ENCODE data around the gene KIAA0513. TPM values are rescaled to one million over a fixed set of nuclear protein-coding genes. Genes with fewer than 3 reads are reported as not detected.

Gene KIAA0513
- total RNA-seq, 2 experiments from 2014 or later: 15.7 to 15.9 TPM

DNA sequence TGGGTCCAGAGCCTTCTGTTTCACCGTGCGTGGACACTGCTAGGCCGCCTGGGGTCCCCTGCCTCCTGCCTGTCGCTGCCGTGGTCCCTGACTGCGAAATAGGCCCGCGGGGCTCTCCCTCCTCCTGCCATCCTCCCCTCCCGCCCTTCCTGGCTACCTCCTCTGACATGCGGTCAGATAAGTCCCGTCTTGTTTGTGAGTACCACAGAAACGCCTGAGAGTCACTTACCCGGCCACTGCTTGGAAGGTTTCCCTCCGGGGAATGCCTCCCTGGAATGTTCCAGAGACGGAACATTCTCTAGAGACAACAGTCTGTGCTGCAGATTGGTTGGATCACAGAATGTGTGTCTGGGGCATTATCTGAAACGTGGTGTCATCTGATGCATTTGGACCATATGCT is 61.9 kb downstream of the KIAA0513 start:
- CTCF ChIA-PET: no interaction called here
- no peaks in the 10 kb centered on the region for H3K27me3 Mint-ChIP-seq
- DNase-seq: no peak
- peaks cover 3% of the 10 kb centered on the region for H3K36me3 Mint-ChIP-seq
- POLR2A ChIA-PET: no interaction called here
- H3K9me3 Mint-ChIP-seq: no peaks in the 10 kb centered on the region
- intact Hi-C loops (cut with micrococcal nuclease): no loop called here
- H3K4me3 Mint-ChIP-seq: no peak overlapping the region
- peaks cover 10% of the 10 kb centered on the region for H3K4me1 Mint-ChIP-seq (ENCODE audit: low read depth)
- H3K27ac Mint-ChIP-seq: no peak overlapping the region

DNA sequence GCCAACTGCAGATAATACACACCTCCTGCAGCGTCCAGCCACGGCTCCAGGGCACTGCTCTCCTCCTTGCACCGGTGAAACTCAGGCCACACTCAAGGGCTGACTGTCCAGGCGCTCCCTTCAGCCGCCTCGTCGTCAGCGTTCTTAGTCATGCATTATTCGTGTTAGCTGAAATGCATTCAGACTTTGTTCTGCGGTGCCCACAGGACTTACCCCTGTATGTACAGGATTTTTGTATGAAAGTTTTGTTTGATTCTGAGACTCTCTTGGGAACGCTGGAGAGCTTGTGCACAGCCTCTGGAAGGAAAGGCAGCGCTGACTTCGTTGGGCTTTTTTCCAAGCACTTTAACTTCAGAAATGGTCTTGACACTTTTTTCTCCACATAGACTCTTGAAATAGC is 62.6 kb downstream of the KIAA0513 start:
- CTCF ChIA-PET: no interaction called here
- DNase-seq: no peak
- H3K9me3 Mint-ChIP-seq: no peaks in the 10 kb centered on the region
- intact Hi-C loops (cut with micrococcal nuclease): no loop called here
- H3K4me1 Mint-ChIP-seq (ENCODE audit: low read depth): peaks cover 10% of the 10 kb centered on the region
- no peak overlapping the region for H3K4me3 Mint-ChIP-seq
- POLR2A ChIA-PET: no interaction called here
- no peaks in the 10 kb centered on the region for H3K27me3 Mint-ChIP-seq
- peaks cover 3% of the 10 kb centered on the region for H3K36me3 Mint-ChIP-seq
- no peak overlapping the region for H3K27ac Mint-ChIP-seq

DNA sequence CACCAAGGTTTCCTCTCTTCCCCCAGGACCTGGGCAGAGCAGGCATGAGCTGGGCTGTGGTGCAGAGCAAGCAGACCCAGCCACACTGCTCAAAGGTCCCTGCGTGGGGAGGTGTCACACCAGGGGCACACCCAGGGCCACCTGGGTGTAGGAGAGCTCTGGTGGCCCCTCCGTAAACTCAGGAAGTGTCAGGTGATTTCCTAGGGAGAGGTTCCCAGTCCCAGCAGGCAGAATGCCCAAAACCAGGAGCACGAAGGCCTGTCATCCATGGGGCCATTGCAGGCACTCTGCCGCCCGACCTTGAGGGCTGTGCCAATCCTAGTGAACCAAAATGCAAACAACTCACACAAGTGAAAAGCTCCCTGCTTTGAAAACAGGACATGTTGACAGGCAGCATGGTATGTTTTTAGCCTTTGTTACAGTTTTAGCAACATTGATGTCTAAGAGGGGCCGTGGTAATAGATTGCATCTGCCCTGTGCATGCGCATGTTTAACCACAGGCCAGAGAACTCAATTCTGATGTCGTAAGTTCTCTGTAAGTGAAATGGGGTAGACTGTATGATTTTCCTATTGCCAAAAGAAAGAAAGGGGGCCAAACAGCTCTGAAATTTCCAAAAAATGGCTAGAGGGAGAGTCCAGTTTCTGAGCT is 63.4 kb downstream of the KIAA0513 start:
- CTCF ChIA-PET: no interaction called here
- Mint-ChIP-seq H3K9me3 (no peaks in the 10 kb centered on the region), H3K27ac (no peak overlapping the region), H3K4me1 (ENCODE audit: low read depth) (peaks cover 10% of the 10 kb centered on the region), H3K36me3 (peaks cover 3% of the 10 kb centered on the region), H3K4me3 (no peak overlapping the region), H3K27me3 (no peaks in the 10 kb centered on the region)
- POLR2A ChIA-PET: no interaction called here
- intact Hi-C loops (cut with micrococcal nuclease): no loop called here
- no peak for DNase-seq

DNA sequence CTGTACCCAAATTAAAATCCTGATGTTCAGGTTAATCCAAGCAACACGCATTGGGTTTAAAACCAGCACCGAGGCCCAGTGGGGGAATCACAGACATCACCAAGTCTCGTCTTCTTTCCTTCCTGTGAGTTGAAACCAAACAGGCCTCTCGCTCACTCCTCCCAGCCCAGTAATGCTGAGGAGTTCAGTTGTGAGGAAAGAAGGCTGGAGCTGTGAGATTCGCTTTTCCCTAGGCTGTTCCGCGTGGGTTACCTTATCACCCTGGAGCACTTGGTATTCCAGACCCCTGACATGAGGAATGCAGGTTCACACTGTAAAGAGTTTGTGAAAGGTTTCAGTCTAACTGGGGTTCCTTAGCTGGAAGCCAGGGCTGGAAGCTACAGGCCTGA is 63.9 kb downstream of the KIAA0513 start:
- no peak overlapping the region for H3K4me3 Mint-ChIP-seq
- CTCF ChIA-PET: no interaction called here
- intact Hi-C loops (cut with micrococcal nuclease): no loop called here
- peaks cover 3% of the 10 kb centered on the region for H3K36me3 Mint-ChIP-seq
- no peaks in the 10 kb centered on the region for H3K27me3 Mint-ChIP-seq
- POLR2A ChIA-PET: no interaction called here
- H3K27ac Mint-ChIP-seq: no peak overlapping the region
- DNase-seq: no peak
- no peaks in the 10 kb centered on the region for H3K9me3 Mint-ChIP-seq
- H3K4me1 Mint-ChIP-seq (ENCODE audit: low read depth): peaks cover 9% of the 10 kb centered on the region

DNA sequence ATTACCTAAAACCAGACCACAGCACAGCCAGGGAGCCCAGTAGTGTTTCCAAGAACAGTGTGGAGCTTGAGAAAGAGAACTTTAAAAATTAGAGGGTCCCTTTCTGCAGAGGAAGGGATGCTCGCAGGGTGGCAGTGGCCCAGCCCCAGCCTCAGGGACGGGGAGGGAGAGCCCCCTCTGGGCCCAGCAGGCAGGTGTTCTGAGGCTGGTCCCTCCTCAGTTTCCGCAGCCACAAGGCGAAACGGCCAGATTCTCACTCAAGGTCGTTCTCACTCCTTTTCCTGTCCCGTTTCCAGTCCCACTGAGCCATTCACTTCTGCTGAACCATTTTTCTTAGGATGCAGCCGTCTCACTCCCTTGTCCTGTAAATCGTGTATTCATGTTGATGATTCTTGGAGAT is 64.7 kb downstream of the KIAA0513 start:
- no peak overlapping the region for H3K27ac Mint-ChIP-seq
- H3K36me3 Mint-ChIP-seq: peaks cover 3% of the 10 kb centered on the region
- POLR2A ChIA-PET: no interaction called here
- H3K27me3 Mint-ChIP-seq: no peaks in the 10 kb centered on the region
- intact Hi-C loops (cut with micrococcal nuclease): no loop called here
- peaks cover 8% of the 10 kb centered on the region for H3K4me1 Mint-ChIP-seq (ENCODE audit: low read depth)
- no peak for DNase-seq
- CTCF ChIA-PET: no interaction called here
- no peak overlapping the region for H3K4me3 Mint-ChIP-seq
- no peaks in the 10 kb centered on the region for H3K9me3 Mint-ChIP-seq

DNA sequence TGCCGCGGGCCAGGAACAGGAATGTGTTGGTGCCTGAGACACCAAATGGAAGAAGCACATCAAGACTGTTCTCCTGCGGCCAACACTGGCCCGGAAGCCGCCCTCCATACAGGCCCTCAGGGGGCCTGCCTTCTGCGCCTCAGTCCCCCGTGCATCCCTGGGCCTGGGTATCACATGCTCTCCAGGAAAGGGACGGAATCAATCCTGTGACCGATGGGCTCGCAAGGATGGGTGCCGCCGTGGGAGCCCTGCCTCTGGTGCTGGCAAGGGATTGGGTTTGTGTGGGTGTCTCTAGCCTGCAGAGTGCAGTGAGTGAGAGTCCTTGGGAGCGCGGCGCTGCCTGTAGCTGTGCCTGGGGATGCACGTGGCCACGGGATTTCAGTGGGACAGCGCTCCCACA is 65.3 kb downstream of the KIAA0513 start:
- H3K27me3 Mint-ChIP-seq: no peaks in the 10 kb centered on the region
- CTCF ChIA-PET: no interaction called here
- POLR2A ChIA-PET: no interaction called here

DNA sequence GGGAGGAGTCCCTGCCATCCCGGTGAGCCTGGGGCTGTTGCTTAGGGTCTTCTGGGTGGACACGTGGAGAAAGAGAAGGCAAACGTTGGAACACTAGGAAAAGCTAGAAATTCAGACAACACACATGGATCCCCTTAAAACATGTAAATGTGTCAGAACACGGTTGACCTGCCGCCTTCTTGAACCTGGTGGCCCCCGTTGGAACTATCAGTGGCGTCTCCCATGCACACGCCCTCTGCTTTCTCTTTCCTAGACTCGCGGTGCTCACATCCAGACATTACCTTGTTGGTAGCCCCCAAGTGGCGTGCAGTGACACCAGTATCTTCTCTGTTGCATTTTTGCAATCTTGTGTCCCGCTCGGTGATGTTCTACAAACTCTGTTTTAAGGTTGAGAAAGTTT is 66.1 kb downstream of the KIAA0513 start:
- H3K4me3 Mint-ChIP-seq: no peak overlapping the region
- peaks cover 8% of the 10 kb centered on the region for H3K4me1 Mint-ChIP-seq (ENCODE audit: low read depth)
- no peaks in the 10 kb centered on the region for H3K9me3 Mint-ChIP-seq
- H3K36me3 Mint-ChIP-seq: peaks cover 2% of the 10 kb centered on the region
- CTCF ChIA-PET: no interaction called here
- no peak for DNase-seq
- no peaks in the 10 kb centered on the region for H3K27me3 Mint-ChIP-seq
- intact Hi-C loops (cut with micrococcal nuclease): no loop called here
- POLR2A ChIA-PET: no interaction called here
- no peak overlapping the region for H3K27ac Mint-ChIP-seq

More for the DNA sequence above, 65.3 kb downstream of the KIAA0513 start:
- H3K4me3 Mint-ChIP-seq: no peak overlapping the region
- H3K27ac Mint-ChIP-seq: no peak overlapping the region
- no peaks in the 10 kb centered on the region for H3K9me3 Mint-ChIP-seq
- no peak for DNase-seq
- intact Hi-C loops (cut with micrococcal nuclease): no loop called here
- H3K4me1 Mint-ChIP-seq (ENCODE audit: low read depth): peaks cover 8% of the 10 kb centered on the region
- H3K36me3 Mint-ChIP-seq: peaks cover 3% of the 10 kb centered on the region

DNA sequence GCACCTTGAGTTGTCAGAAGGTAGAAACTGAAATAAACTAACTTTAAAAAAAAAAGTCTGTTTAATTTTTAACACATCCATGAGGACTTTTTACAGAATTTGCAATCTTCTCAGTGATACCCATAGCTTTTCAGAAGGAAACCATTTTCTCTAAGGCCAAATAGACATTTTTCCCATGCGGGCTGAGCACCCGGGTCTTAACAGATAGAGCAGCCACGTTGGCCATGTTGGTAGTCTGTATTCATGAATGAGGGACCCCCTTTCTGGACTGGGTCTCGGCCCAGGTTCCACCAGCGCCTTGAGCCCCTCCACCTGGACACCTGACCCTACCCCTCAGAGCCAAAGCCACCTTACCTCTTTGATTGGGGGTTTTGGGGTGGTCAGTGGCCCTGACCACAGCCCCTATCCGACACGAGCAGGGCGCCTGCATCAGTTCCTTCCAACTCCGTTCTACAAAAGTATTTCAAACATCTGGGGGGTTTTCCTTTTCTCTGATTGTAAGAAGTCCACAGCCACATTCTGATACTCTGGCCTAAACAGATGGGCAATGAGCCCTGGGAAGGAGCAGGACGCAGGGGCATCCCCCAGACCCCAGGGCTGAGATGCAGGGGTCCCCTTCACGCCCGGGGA is 66.7 kb downstream of the KIAA0513 start:
- ChIA-PET POLR2A (no interaction called here), CTCF (interaction anchor here (0.6 to 1.8 kb wide), 2 partner anchors 8 to 20 kb away, joined by 3 to 7 read pairs; no protein-coding TSS in a partner anchor)
- intact Hi-C loops (cut with micrococcal nuclease): no loop called here
- Mint-ChIP-seq H3K9me3 (no peaks in the 10 kb centered on the region), H3K27ac (no peak overlapping the region), H3K4me1 (ENCODE audit: low read depth) (peaks cover 8% of the 10 kb centered on the region), H3K27me3 (no peaks in the 10 kb centered on the region), H3K36me3 (no peaks in the 10 kb centered on the region), H3K4me3 (no peak overlapping the region)
- DNase-seq: no peak

DNA sequence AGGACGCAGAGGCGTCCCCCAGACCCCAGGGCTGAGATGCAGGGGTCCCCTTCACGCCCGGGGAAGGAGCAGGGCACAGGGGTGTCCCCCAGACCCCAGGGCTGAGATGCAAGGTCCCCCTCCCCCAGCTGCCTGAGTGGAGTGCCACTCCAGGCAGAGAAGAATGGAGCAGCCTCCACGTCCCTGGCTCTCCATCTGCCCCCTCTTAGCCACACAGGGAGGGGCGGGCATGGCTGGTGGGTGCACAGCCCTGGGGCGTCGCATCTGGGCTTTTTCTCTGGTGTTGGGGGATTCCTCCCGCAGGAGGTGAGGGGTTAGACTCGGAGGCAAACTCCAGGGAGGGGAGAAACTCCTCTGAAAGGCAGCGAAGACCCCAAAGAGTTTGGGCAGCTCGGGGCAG is 67.2 kb downstream of the KIAA0513 start:
- Mint-ChIP-seq H3K36me3 (no peaks in the 10 kb centered on the region), H3K27ac (no peak overlapping the region), H3K4me1 (ENCODE audit: low read depth) (peaks cover 8% of the 10 kb centered on the region), H3K9me3 (no peaks in the 10 kb centered on the region), H3K4me3 (no peak overlapping the region), H3K27me3 (no peaks in the 10 kb centered on the region)
- ChIA-PET CTCF (interaction anchor here (0.6 to 1.8 kb wide), 2 partner anchors 8 to 124 kb away, joined by 4 to 7 read pairs; no protein-coding TSS in a partner anchor), POLR2A (no interaction called here)
- no peak for DNase-seq
- intact Hi-C loops (cut with micrococcal nuclease): no loop called here

DNA sequence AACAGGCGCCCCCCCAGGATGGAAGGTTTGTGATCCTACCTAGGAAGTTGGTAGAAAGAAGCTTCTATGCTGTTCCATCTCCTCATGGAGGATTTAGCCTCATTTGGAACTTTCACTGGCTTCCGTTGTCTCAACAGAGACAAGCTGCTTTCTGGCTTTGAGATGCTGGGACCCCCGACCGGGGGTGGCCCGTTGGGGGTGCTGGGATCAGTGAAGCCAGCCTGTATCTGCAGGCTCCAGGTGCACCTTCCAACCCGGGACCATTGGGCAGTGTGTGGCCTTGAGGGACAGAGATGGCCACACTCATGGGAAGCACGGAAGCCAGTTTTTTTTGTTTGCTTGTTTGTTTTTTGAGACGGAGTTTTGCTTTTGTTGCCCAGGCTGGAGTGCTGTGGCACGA is 69.3 kb downstream of the KIAA0513 start:
- ChIA-PET POLR2A (no interaction called here), CTCF (interaction anchor here (1.1 kb wide), 1 partner anchor 18 kb away, joined by 5 read pairs; no protein-coding TSS in a partner anchor)
- Mint-ChIP-seq H3K4me3 (no peak overlapping the region), H3K9me3 (no peaks in the 10 kb centered on the region), H3K27me3 (no peaks in the 10 kb centered on the region), H3K27ac (no peak overlapping the region), H3K36me3 (no peaks in the 10 kb centered on the region), H3K4me1 (ENCODE audit: low read depth) (peaks cover under 1% of the 10 kb centered on the region)
- intact Hi-C loops (cut with micrococcal nuclease): no loop called here
- no peak for DNase-seq

DNA sequence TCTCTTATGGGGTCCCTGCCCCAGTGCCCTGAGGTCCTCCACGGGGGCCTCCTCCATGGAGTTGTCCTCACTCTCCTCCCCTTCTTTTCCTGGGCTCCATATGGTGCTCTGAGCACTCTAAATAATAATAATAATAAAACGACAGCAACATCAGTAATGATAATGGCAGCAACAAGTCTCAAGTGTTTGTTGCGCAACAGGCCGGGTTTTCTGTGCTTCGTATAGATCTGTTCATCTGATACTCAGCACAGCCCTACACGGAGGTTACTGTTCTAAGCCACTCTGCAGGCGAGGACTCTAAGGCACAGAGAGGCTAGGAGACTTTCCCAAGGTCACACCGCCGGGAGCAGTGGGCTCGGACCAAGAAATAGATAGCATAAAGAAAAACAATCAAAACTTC is 71.0 kb downstream of the KIAA0513 start:
- H3K9me3 Mint-ChIP-seq: no peaks in the 10 kb centered on the region
- no peaks in the 10 kb centered on the region for H3K27me3 Mint-ChIP-seq
- H3K36me3 Mint-ChIP-seq: no peaks in the 10 kb centered on the region
- intact Hi-C loops (cut with micrococcal nuclease): no loop called here
- CTCF ChIA-PET: interaction anchor here (1.2 to 1.6 kb wide), 2 partner anchors 12 to 16 kb away, joined by 3 to 5 read pairs; no protein-coding TSS in a partner anchor
- no peak overlapping the region for H3K4me3 Mint-ChIP-seq
- peaks cover 9% of the 10 kb centered on the region for H3K4me1 Mint-ChIP-seq (ENCODE audit: low read depth)
- no peak for DNase-seq
- no peak overlapping the region for H3K27ac Mint-ChIP-seq
- POLR2A ChIA-PET: no interaction called here

DNA sequence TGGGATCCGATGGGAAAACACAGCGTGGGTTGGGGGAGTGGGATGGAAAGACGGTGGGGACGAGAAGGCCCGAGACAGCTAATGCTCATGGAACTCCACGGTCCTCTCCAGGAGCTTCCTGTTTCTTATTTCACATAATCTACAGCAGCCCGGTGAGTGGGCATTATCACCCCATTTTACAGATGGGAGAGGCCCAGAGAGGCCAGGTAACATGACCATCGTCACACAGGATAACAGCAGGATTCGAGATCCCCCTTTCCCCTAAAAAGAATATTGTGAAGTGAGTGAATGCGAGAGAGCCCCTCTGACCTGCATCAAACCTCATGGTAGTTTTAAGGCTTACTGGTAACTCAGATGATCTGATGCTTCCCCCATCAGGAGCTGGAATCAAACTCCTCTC is 72.7 kb downstream of the KIAA0513 start:
- H3K27ac Mint-ChIP-seq: no peak overlapping the region
- H3K4me1 Mint-ChIP-seq (ENCODE audit: low read depth): peaks cover 23% of the 10 kb centered on the region
- POLR2A ChIA-PET: no interaction called here
- no peaks in the 10 kb centered on the region for H3K36me3 Mint-ChIP-seq
- H3K27me3 Mint-ChIP-seq: no peaks in the 10 kb centered on the region
- no peak for DNase-seq
- intact Hi-C loops (cut with micrococcal nuclease): no loop called here
- no peak overlapping the region for H3K4me3 Mint-ChIP-seq
- H3K9me3 Mint-ChIP-seq: no peaks in the 10 kb centered on the region
- CTCF ChIA-PET: interaction anchor here (1.1 kb wide), 1 partner anchor 14 kb away, joined by 3 read pairs; no protein-coding TSS in a partner anchor

DNA sequence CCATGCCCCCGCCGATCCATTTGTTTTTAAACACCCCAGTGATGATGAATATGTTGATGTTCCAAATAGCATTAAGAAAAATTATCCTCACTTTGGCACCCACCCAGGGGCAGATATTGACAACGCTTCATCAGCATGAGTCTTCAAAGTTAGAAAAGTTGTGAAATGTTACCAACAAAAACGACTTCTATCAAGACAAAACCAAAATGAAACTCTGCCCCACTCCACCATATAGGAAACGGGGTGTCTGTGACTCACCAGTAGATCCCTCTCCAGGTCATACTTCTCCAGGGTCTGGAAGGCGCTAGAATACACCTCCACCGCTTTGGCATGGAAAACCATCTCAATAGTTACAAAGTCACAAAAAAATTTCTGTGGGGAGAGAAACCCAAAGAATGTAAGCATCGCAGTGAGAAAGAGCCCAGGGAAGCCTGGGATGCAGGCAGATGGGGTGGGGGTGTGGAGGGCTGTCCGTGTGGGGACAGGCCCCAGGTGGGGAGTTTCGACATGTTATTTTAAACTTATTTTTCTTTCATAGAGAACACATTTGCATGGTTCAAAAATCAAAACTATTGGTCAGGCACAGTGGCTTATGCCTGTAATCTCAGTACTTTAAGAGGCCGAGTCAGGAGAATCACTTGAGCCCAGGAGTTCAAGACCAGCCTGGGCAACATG is 74.5 kb downstream of the KIAA0513 start:
- H3K27ac Mint-ChIP-seq: no peak overlapping the region
- no peak overlapping the region for H3K4me3 Mint-ChIP-seq
- H3K27me3 Mint-ChIP-seq: no peaks in the 10 kb centered on the region
- no peak for DNase-seq
- intact Hi-C loops (cut with micrococcal nuclease): no loop called here
- no peaks in the 10 kb centered on the region for H3K9me3 Mint-ChIP-seq
- H3K36me3 Mint-ChIP-seq: no peaks in the 10 kb centered on the region
- peaks cover 25% of the 10 kb centered on the region for H3K4me1 Mint-ChIP-seq (ENCODE audit: low read depth)
- ChIA-PET CTCF (no interaction called here), POLR2A (no interaction called here)
